Vagina (tissue), 2 donors: ENCODE results near the gene PFKFB2. TPM values are rescaled to one million over a fixed set of nuclear protein-coding genes. Genes with fewer than 3 reads are reported as not detected.

ENCODE experiments used
- DNase-seq, 2 donors: peaks; one replicate each; pipeline ENCODE4 v3.0.0-alpha.2; 2017; ENCODE audit errors: extremely low spot score in 2 of 2
- H3K27ac ChIP-seq: fragments of 200-600 bp; sonication (generic); one replicate; pipeline ENCODE4 v1.5.1; 2019
- H3K27me3 ChIP-seq: fragments of 200-600 bp; sonication (generic); one replicate; pipeline ENCODE4 v1.5.1; 2019
- H3K36me3 ChIP-seq, 2 donors: fragments of 200-600 bp; sonication (generic); one replicate each; pipeline ENCODE4 v1.5.1; 2017 to 2019
- H3K4me1 ChIP-seq: fragments of 200-600 bp; sonication (generic); one replicate; pipeline ENCODE4 v1.5.1; 2019
- H3K4me3 ChIP-seq, 2 donors: fragments of 200-600 bp; sonication (generic); 1 replicate in 1 of 2; 2 replicates in 1 of 2; pipeline ENCODE4 v1.5.1; 2016 to 2019
- H3K9me3 ChIP-seq: fragments of 200-600 bp; sonication (generic); one replicate; pipeline ENCODE4 v1.5.1; 2019
- CTCF ChIP-seq, 3 experiments: fragments of 450-650 bp in 2 of 3; fragments of 200-600 bp in 1 of 3; sonication (generic) in 1 of 3; IDR thresholded peaks; one replicate each; pipeline ENCODE4 v1.5.1; 2017 to 2019; ENCODE audit warnings: antibody characterized with exemption in 3 of 3, mild to moderate bottlenecking in 2 of 3, moderate library complexity in 2 of 3
- POLR2A ChIP-seq, 2 donors: fragments of 450-650 bp; IDR thresholded peaks; one replicate each; pipeline ENCODE4 v1.6.1; 2017; ENCODE audit warnings: antibody characterized with exemption in 2 of 2, mild to moderate bottlenecking in 2 of 2, moderate library complexity in 2 of 2
- POLR2AphosphoS5 ChIP-seq, 2 donors: sonication (generic); formaldehyde crosslinking; IDR thresholded peaks; one replicate each; pipeline ENCODE4 v1.9.0; 2017; ENCODE audit warnings: antibody characterized with exemption in 2 of 2, mild to moderate bottlenecking in 2 of 2, low read depth in 1 of 2; ENCODE audit not compliant: insufficient read depth in 1 of 2
- intact Hi-C: fragments of 100-400 bp; cut with DNase I; formaldehyde crosslinking; loops from one replicate; pipeline ENCODE4 v1.15.1; 2023
- total RNA-seq: library from RNA; depleted of rRNA; stranded (reverse); fragments of >200 nt; gene quantifications from one replicate; pipeline ENCODE4 v1.2.3, GENCODE V29; 2016

The PFKFB2 gene
- total RNA-seq, 1 donor from 2014 or later, result 6.9 TPM

DNA sequence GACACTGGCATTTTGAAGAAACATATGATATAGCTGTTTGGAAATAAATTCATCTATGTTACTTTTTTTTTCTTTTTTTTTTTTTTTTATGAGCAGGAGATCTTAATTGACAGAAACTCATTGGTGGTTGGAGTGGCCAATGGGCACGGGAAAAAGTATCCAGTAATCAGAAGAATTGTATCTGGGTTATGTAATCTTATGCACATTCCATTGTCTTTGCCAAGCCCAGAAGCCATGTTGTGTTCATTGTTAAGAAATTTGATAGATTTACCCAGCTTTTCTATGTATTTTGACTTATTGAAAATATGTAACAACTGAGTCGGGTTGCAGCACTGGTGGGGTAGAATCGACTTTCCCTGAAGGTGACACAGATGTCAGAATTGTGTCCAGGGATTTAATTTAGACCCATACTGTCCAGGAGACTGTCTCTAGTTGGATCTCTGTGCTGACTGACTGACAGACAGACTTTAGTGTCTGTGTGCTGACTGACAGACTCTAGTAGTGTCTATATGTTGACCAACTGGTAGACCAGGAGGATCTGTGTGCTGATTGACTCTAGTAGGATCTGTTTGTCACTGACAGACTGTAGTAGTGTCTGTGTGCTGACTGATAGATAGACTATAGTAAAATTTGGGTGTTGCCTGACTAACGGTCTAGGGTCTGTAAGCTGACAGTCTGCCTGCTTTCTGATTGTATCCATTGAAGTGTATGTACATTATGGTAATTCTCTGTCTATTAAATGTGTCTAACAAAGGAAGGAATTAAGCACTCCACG, 23.3 kb downstream of the PFKFB2 start:
- Histone ChIP-seq H3K4me1 (peaks cover 9% of the 10 kb centered on the region), H3K27me3 (no peaks in the 10 kb centered on the region), H3K9me3 (no peaks in the 10 kb centered on the region), H3K36me3 (peaks cover 0 to 8% of the 10 kb centered on the region in 2 donors), H3K4me3 (no peak overlapping the region), H3K27ac (no peak overlapping the region)
- DNase-seq, result no peak
- TF ChIP-seq POLR2AphosphoS5 (IDR thresholded peaks at IDR 0.05; ENCODE audit: insufficient read depth in 1 of 2, low read depth in 1 of 2) (no peak), POLR2A (IDR thresholded peaks at IDR 0.05) (no peak), CTCF (IDR thresholded peaks at IDR 0.05) (no peak)
- intact Hi-C loops, result no loop called here

DNA sequence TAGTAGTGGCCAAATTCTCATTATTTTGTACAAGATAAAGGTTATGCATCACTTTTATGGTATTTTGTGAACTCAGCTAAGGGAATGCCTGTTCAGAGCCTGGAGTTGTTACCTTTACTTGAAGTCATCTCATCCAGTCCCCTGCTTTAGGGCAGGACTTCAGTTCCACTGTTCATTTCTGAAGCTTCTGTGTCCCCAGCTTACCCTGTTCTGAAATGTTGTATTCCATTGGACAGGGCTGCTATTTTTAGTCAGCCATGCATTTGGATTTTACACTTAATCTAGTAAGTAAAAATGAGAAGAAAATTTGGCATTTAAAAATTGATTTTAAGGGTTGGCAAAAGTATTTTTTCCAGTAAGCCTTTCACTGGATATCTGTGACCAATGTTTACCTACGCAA, 23.9 kb downstream of the PFKFB2 start:
- no peak overlapping the region for H3K4me3 ChIP-seq
- peaks cover 9% of the 10 kb centered on the region for H3K4me1 ChIP-seq
- no peaks in the 10 kb centered on the region for H3K27me3 ChIP-seq
- intact Hi-C loops, result no loop called here
- H3K36me3 ChIP-seq, result peaks cover 0 to 6% of the 10 kb centered on the region in 2 donors
- no peak for DNase-seq
- H3K27ac ChIP-seq, result no peak overlapping the region
- TF ChIP-seq POLR2AphosphoS5 (IDR thresholded peaks at IDR 0.05; ENCODE audit: insufficient read depth in 1 of 2, low read depth in 1 of 2) (no peak), POLR2A (IDR thresholded peaks at IDR 0.05) (no peak), CTCF (IDR thresholded peaks at IDR 0.05) (no peak)
- no peaks in the 10 kb centered on the region for H3K9me3 ChIP-seq

- DNase-seq, result no peak
- intact Hi-C loops, result no loop called here
- TF ChIP-seq POLR2A (IDR thresholded peaks at IDR 0.05) (no peak), POLR2AphosphoS5 (IDR thresholded peaks at IDR 0.05; ENCODE audit: insufficient read depth in 1 of 2, low read depth in 1 of 2) (peak in 1 of 2 donors; percentile 84), CTCF (IDR thresholded peaks at IDR 0.05) (peak; percentile 51 to 85 (median 84))
Observed at GRCh38 chr1:207077470-207078377, 24.6 kb downstream of the PFKFB2 start.

GRCh38 chr1:207078578-207079132, 25.6 kb downstream of the PFKFB2 start:
- Histone ChIP-seq H3K4me1 (peaks cover 9% of the 10 kb centered on the region), H3K4me3 (no peak overlapping the region), H3K27me3 (no peaks in the 10 kb centered on the region), H3K27ac (no peak overlapping the region), H3K36me3 (no peaks in the 10 kb centered on the region), H3K9me3 (no peaks in the 10 kb centered on the region)
- TF ChIP-seq POLR2AphosphoS5 (IDR thresholded peaks at IDR 0.05; ENCODE audit: insufficient read depth in 1 of 2, low read depth in 1 of 2), result no peak
- no peak for DNase-seq
- intact Hi-C loops, result no loop called here

More at GRCh38 chr1:207077470-207078377, 24.6 kb downstream of the PFKFB2 start:
- Histone ChIP-seq H3K27me3 (no peaks in the 10 kb centered on the region), H3K36me3 (no peaks in the 10 kb centered on the region), H3K9me3 (no peaks in the 10 kb centered on the region), H3K4me3 (no peak overlapping the region), H3K4me1 (peaks cover 9% of the 10 kb centered on the region), H3K27ac (no peak overlapping the region)

DNA sequence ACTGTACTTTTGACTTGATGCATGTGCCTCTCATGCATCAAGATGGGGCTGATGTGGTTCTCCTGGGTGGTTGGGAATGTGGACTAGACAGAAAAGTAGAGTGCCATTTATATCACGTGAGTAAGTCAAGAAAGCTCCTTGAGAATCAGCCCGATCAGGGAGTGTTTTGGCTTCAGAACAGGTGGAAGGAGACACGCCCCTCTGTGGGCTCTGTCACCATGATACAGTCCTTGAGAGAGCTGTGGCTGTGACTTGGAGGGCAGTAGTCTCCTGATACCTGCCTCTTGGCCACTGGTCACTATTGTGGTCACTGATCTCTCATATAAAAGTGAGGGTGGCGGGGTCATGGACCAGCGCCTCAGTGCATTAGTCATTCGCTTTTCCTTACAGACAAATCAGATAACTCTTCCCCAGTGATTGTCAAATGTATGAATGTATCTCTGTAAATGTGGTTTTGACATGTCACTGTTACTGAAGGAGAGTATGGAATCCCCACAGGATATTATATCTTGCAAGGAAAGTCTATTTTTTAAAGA, 26.7 kb downstream of the PFKFB2 start:
- peaks cover 10% of the 10 kb centered on the region for H3K4me1 ChIP-seq
- TF ChIP-seq POLR2A (IDR thresholded peaks at IDR 0.05) (no peak), CTCF (IDR thresholded peaks at IDR 0.05) (no peak), POLR2AphosphoS5 (IDR thresholded peaks at IDR 0.05; ENCODE audit: insufficient read depth in 1 of 2, low read depth in 1 of 2) (no peak)
- H3K4me3 ChIP-seq, result no peak overlapping the region
- H3K27me3 ChIP-seq, result no peaks in the 10 kb centered on the region
- H3K36me3 ChIP-seq, result no peaks in the 10 kb centered on the region
- no peak for DNase-seq
- intact Hi-C loops, result loop anchor here (10.0 kb wide), 1 partner anchor 315 kb away; no protein-coding TSS in a partner anchor
- H3K27ac ChIP-seq, result no peak overlapping the region
- no peaks in the 10 kb centered on the region for H3K9me3 ChIP-seq
